Fibroblast of pulmonary artery (primary cell): Measurements from ENCODE around the gene ZNRF3.
A peak's percentile ranks its signal among the peaks of the same experiment; 100 is the strongest.

ENCODE experiments used
- DNase-seq: peaks from one replicate; pipeline ENCODE4 v3.0.0-alpha.2; 2010; ENCODE audit warnings: low read depth
- H3K4me3 ChIP-seq: replicated peaks from 2 replicates; pipeline ENCODE4 v1.5.1; 2011; ENCODE audit warnings: low read depth, mild to moderate bottlenecking, control low read depth, low read length, moderate library complexity
- CTCF ChIP-seq: IDR thresholded peaks from 2 replicates; pipeline ENCODE4 v1.5.1; 2011; ENCODE audit warnings: mild to moderate bottlenecking, control low read depth, low read length, inconsistent platforms; ENCODE audit errors: missing control alignments

Gene ZNRF3

GRCh38 chr22:28869736-28870135 is 13.6 kb upstream of the ZNRF3 start:
- no peak overlapping the region for H3K4me3 ChIP-seq
- no peak for DNase-seq
- no peak for TF ChIP-seq CTCF

- H3K4me3 ChIP-seq, result no peak overlapping the region
- no peak for DNase-seq
- TF ChIP-seq CTCF, result no peak
Measured at GRCh38 chr22:28873183-28873963, 10.0 kb upstream of the ZNRF3 start.

DNA sequence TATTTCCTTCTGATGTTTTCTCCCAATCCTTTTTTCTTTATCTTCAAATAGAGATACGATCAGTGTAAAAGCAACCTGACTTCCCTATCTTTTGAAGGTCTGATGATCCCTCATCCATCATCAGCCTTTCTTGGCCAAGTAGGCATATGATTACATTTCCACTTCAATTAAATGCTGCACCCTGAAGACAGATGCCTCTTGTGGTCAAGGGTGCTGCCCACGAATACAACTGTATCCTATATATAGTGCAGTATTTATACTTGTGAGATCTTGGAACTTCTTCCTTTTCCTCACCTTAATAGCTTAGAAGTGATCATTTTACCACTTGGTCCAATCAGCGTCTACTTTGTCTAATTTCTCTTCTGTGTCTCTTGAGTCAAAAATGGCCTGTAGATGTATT is 9.3 kb upstream of the ZNRF3 start:
- TF ChIP-seq CTCF, result no peak
- no peak for DNase-seq
- no peak overlapping the region for H3K4me3 ChIP-seq

DNA sequence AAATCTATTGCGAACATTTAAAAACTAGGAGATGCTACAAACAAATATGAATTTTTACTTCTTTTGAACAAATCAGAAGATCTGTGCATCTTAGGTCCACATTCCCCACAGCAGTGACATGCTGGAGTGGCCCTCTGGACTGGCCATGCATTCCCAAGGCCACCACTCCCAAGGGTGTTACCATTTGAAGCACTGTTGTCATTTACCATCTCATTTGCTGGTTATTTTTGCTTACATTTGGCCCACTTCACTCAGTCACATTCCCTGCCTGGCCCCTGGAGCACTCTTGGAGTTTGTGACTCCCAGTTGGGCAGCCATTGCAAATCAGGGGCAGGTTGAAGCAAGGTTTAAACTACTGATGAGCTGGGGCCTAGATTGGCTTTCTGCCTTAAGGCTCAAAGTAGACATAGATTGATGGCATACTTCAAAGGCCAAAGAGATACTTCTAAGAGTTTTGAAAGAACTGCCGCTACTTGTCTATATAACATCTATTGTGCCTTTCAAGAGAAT is 8.5 kb upstream of the ZNRF3 start:
- TF ChIP-seq CTCF, result no peak
- no peak for DNase-seq
- no peak overlapping the region for H3K4me3 ChIP-seq

- TF ChIP-seq CTCF, result no peak
- peak; percentile 18 for DNase-seq
- H3K4me3 ChIP-seq, result peak overlapping the region; percentile 75
Measured at GRCh38 chr22:28882545-28882877, 861 bp upstream of the ZNRF3 start.

DNA sequence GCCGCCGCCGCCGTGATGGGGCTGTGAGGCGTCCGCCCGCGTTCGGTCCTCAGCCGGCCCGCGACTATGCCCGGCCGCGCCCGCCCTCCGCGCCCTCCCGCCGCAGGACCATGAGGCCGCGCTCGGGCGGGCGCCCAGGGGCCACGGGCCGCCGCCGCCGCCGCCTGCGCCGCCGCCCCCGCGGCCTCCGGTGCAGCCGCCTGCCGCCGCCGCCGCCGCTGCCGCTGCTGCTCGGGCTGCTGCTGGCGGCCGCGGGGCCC is 215 bp downstream of the ZNRF3 start:
- TF ChIP-seq CTCF, result no peak
- H3K4me3 ChIP-seq, result peak overlapping the region; percentile 60
- no peak for DNase-seq
